NCI-H2029 treated with DMSO at 0.1 percent for 48 hours (cell line): ENCODE measurements around the gene GRHL1.

Experiments used
- DNase-seq: peaks from one replicate; lab custom pipeline; 2025; lab: John Stamatoyannopoulos, UW

Gene GRHL1

GRCh38 chr2:10042301-10043161 is 91.0 kb downstream of the GRHL1 start:
- DNase-seq: no peak

- DNase-seq: peak; percentile 52
Observed at GRCh38 chr2:10043256-10043905, 91.9 kb downstream of the GRHL1 start, which contains the start of gene KLF11. Gene KLF11, plus strand, starts transcription at chr2:10043550. Its CDS starts 167 bp downstream, at chr2:10043717.

GRCh38 chr2:10043906-10044601 is 92.6 kb downstream of the GRHL1 start:
- DNase-seq: peak; percentile 36

GRCh38 chr2:10045561-10046355 is 94.3 kb downstream of the GRHL1 start:
- no peak for DNase-seq

- DNase-seq: no peak
Observed at GRCh38 chr2:10046931-10047330, 95.4 kb downstream of the GRHL1 start.

GRCh38 chr2:10047616-10048500 is 96.4 kb downstream of the GRHL1 start:
- DNase-seq: no peak

- DNase-seq: peak; percentile 23
Observed at GRCh38 chr2:10048501-10049171, 97.1 kb downstream of the GRHL1 start.
